Activated CD8-positive, alpha-beta T cell treated with anti-CD3 and anti-CD28 coated beads for 36 hours (primary cell): Measurements from ENCODE around the gene GSE1. TPM values are rescaled to one million over a fixed set of nuclear protein-coding genes. Genes with fewer than 3 reads are reported as not detected.

Source experiments
- ATAC-seq: fragments of 200-7000 bp; cut with Tn5 transposase; one replicate; pipeline ENCODE4 v1.10.0; 2021; ENCODE audit warnings: mild to moderate bottlenecking, moderate library complexity
- CTCF ChIA-PET: fragments of 350-600 bp; sonication (Branson Sonifier 250); formaldehyde crosslinking; loops from one replicate; lab custom pipeline; 2021; ENCODE audit warnings: antibody characterized with exemption; lab: Charles Lee
- POLR2A ChIA-PET: fragments of 350-600 bp; sonication (Branson Sonifier 250); formaldehyde crosslinking; loops from one replicate; lab custom pipeline; 2021; ENCODE audit warnings: antibody characterized with exemption; lab: Charles Lee
- DNase-seq: peaks from one replicate; pipeline ENCODE4 v3.0.0-alpha.2; 2020
- H3K27ac Mint-ChIP-seq: one replicate; pipeline ENCODE4 v1.8.0; 2021; ENCODE audit warnings: mild to moderate bottlenecking, mixed read lengths
- H3K27me3 Mint-ChIP-seq: one replicate; pipeline ENCODE4 v1.8.0; 2021; ENCODE audit warnings: mixed read lengths
- H3K36me3 Mint-ChIP-seq: one replicate; pipeline ENCODE4 v1.8.0; 2021; ENCODE audit warnings: low read depth, mixed read lengths
- H3K4me1 Mint-ChIP-seq: one replicate; pipeline ENCODE4 v1.8.0; 2021; ENCODE audit warnings: low read depth, mixed read lengths
- H3K4me3 Mint-ChIP-seq: one replicate; pipeline ENCODE4 v1.8.0; 2021; ENCODE audit warnings: mild to moderate bottlenecking, moderate library complexity, mixed read lengths
- H3K9me3 Mint-ChIP-seq: one replicate; pipeline ENCODE4 v1.8.0; 2021; ENCODE audit warnings: mixed read lengths
- CTCF ChIP-seq: fragments of 200-600 bp; IDR thresholded peaks from one replicate; pipeline ENCODE4 v1.8.0; 2022; ENCODE audit warnings: antibody characterized with exemption, mild to moderate bottlenecking
- intact Hi-C: fragments of 100-400 bp; cut with micrococcal nuclease; formaldehyde crosslinking; loops from one replicate; pipeline ENCODE4 v1.10.0; 2022
- total RNA-seq, 2 experiments: library from RNA; stranded (reverse); gene quantifications; one replicate each; pipeline ENCODE4 v1.2.3, GENCODE V29; 2021

GSE1 gene
- total RNA-seq, 2 experiments from 2014 or later, result 33.6 to 34.5 TPM

DNA sequence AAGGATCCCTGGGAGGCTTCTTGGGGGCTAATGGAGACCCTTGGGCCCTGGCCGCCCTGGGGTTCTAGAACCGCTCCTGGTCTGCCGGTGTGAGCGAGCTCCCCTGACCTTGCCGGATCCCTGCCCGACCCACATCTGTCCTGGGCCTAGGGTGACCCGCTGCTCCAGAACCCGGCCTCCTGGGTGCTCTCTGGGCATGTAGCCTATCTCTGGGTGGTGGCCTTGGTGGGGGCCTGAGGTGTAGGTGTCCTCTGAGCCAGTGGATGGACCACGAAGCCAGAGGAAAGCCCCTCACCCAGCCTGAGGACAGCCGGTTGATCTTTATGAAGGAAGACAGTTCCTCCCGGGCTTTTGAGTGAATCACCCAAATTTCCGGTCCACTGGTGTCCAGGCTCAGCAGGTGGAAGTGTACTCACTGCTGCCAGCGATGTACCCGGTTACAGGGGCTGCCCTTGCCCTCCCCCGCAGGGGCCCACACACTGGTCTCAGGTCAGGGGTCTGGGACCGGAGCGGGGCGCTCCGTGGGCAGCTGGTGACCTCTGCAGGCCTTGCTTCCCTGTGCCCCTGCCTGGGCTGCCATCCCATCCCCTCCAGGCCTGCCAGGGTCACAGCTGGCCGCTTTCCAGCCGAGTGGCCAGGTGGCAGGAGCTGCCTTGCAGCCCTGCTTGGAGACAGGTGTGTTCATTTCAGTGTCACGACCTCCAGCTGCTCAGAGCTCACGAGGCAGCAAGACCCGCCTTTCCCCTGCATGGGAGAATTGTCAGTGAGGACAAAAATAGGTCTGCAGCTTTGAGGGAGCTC lies 10.5 kb upstream of the GSE1 start:
- intact Hi-C loops, result no loop called here
- Mint-ChIP-seq H3K4me1 (peaks cover 22% of the 10 kb centered on the region), H3K27me3 (no peaks in the 10 kb centered on the region), H3K27ac (no peak overlapping the region), H3K4me3 (no peak overlapping the region), H3K36me3 (no peaks in the 10 kb centered on the region), H3K9me3 (no peaks in the 10 kb centered on the region)
- ATAC-seq, result no peak
- ChIA-PET POLR2A (no interaction called here), CTCF (interaction anchor here (0.8 kb wide), 1 partner anchor 8 kb away, joined by 3 read pairs; no protein-coding TSS in a partner anchor)
- no peak for DNase-seq
- TF ChIP-seq CTCF, result no peak

DNA sequence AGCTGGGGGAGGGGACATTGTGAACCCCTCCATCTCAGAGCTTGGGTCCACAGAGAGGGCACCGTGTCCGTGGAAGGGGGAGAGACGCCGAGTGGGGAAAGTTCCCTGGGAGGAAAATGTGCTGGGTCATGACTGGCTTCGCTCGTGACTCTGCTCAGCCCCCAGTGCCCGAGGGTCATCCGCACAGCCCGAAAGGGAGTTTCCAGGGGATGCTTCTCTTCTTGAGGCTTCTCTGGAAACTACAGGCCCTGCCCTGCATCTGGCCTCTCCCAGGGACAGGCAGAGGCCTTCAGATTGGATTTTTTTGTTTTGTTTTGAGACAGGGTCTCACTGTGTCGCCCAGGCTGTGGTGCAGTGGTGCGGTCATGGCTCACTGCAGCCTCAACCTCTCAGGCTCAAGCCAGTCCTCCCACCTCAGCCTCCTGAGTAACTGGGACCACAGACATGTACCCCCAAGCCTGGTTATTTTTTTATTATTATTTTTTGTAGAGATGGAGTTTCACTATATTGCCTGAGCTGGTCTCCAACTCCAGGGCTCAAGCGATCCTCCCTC lies 9.8 kb upstream of the GSE1 start:
- no peaks in the 10 kb centered on the region for H3K27me3 Mint-ChIP-seq
- DNase-seq (no peak), ATAC-seq (no peak)
- H3K4me1 Mint-ChIP-seq, result peaks cover 26% of the 10 kb centered on the region
- H3K4me3 Mint-ChIP-seq, result no peak overlapping the region
- ChIA-PET CTCF (interaction anchor here (1.0 kb wide), 1 partner anchor 187 kb away, joined by 3 read pairs; no protein-coding TSS in a partner anchor), POLR2A (no interaction called here)
- intact Hi-C loops, result no loop called here
- H3K36me3 Mint-ChIP-seq, result no peaks in the 10 kb centered on the region
- TF ChIP-seq CTCF, result no peak
- H3K9me3 Mint-ChIP-seq, result no peaks in the 10 kb centered on the region
- H3K27ac Mint-ChIP-seq, result no peak overlapping the region

DNA sequence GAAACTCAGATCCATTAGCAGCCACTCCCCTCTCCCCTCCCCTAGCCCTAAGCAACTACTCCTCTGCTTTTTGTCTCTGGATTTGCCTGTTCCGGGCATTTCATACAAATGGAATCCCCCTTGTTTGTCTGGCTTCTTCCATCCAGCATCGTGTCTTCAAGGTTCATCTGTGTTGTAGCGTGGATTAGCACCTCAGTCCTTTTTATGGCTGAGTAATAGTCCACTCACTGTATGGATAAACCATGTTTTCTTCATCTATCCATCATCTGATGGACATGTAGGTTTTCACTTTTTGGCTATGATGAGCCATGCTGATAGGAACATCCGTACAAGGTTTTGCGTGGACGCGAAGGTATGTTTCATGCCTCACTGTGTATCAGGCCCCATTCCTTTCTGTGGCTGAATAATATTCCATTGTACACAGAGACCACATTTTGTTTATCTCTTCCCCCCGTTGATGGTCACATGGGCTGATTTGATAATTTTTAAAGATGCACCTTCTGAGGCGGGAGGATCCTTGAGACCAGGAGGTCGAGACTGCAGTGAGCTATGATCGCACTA lies 8.9 kb upstream of the GSE1 start:
- intact Hi-C loops, result no loop called here
- no peaks in the 10 kb centered on the region for H3K36me3 Mint-ChIP-seq
- peaks cover 29% of the 10 kb centered on the region for H3K4me1 Mint-ChIP-seq
- no peaks in the 10 kb centered on the region for H3K27me3 Mint-ChIP-seq
- no peak overlapping the region for H3K27ac Mint-ChIP-seq
- no peak overlapping the region for H3K4me3 Mint-ChIP-seq
- DNase-seq (no peak), ATAC-seq (no peak)
- H3K9me3 Mint-ChIP-seq, result no peaks in the 10 kb centered on the region
- ChIA-PET CTCF (interaction anchor here (1.0 kb wide), 1 partner anchor 188 kb away, joined by 3 read pairs; no protein-coding TSS in a partner anchor), POLR2A (no interaction called here)
- TF ChIP-seq CTCF, result no peak

- no peak overlapping the region for H3K27ac Mint-ChIP-seq
- DNase-seq (no peak), ATAC-seq (no peak)
- H3K4me3 Mint-ChIP-seq, result no peak overlapping the region
- peaks cover 35% of the 10 kb centered on the region for H3K4me1 Mint-ChIP-seq
- no peaks in the 10 kb centered on the region for H3K27me3 Mint-ChIP-seq
- H3K36me3 Mint-ChIP-seq, result no peaks in the 10 kb centered on the region
- POLR2A ChIA-PET, result interaction anchor here (1.0 kb wide), 1 partner anchor 40 kb away, joined by 3 read pairs; no protein-coding TSS in a partner anchor
- intact Hi-C loops, result no loop called here
- TF ChIP-seq CTCF, result no peak
- CTCF ChIA-PET, result interaction anchor here (1.2 kb wide), 1 partner anchor 11 kb away, joined by 3 read pairs; no protein-coding TSS in a partner anchor
- no peaks in the 10 kb centered on the region for H3K9me3 Mint-ChIP-seq
These were observed 7.8 kb upstream of the GSE1 start for GRCh38 chr16:85605051-85605911.
